Left lobe of liver (tissue), 2 donors: ENCODE measurements around the gene PTPRA. TPM values are rescaled to one million over a fixed set of nuclear protein-coding genes. Genes with fewer than 3 reads are reported as not detected.
"Not testable (repeated sequence)": the region's sequence is repeated elsewhere in the genome, so short reads cannot be mapped to it uniquely, and the experiment has no call there.

ENCODE experiments used
- ATAC-seq: fragments of 200-7000 bp; cut with Tn5 transposase; one replicate; pipeline ENCODE4 v1.9.1; 2020; ENCODE audit warnings: mild to moderate bottlenecking, moderate library complexity
- DNase-seq: peaks from one replicate; pipeline ENCODE4 v3.0.0-alpha.2; 2020; ENCODE audit warnings: low spot score
- total RNA-seq: library from RNA; stranded (reverse); gene quantifications from one replicate; pipeline ENCODE4 v1.2.1, GENCODE V29; 2021
- donor health status: DM: no; HTN: no; CAD: no; lungs with moderate emphysema.
- donor health status: DM: no; HTN: yes; CAD: no.

The PTPRA gene
- total RNA-seq, 1 donor from 2014 or later: 15.3 TPM

GRCh38 chr20:2984028-2984501, 110.8 kb downstream of the PTPRA start:
- ATAC-seq: no peak

GRCh38 chr20:2984956-2985661, 111.8 kb downstream of the PTPRA start:
- DNase-seq (no peak), ATAC-seq (no peak)

More at GRCh38 chr20:2984028-2984501, 110.8 kb downstream of the PTPRA start:
- DNase-seq: no peak

GRCh38 chr20:2986466-2986865, 113.2 kb downstream of the PTPRA start:
- no peak for DNase-seq
- peak; percentile 27 for ATAC-seq

GRCh38 chr20:2987861-2988260, 114.6 kb downstream of the PTPRA start:
- ATAC-seq (no peak), DNase-seq (no peak)

- ATAC-seq (no peak), DNase-seq (no peak)
These were observed 118.3 kb downstream of the PTPRA start for GRCh38 chr20:2991532-2991931.

- DNase-seq (no peak), ATAC-seq (no peak)
These were observed 120.0 kb downstream of the PTPRA start for GRCh38 chr20:2993250-2993649.

GRCh38 chr20:2995796-2996195, 122.5 kb downstream of the PTPRA start:
- no peak for ATAC-seq
- DNase-seq: no peak

GRCh38 chr20:2998728-2999127, 125.4 kb downstream of the PTPRA start:
- ATAC-seq: no peak
- DNase-seq: no peak

- DNase-seq: no peak
- peak; percentile 89 for ATAC-seq
These were observed 127.7 kb downstream of the PTPRA start for GRCh38 chr20:3000852-3001523.

- ATAC-seq: no peak
- no peak for DNase-seq
These were observed 130.1 kb downstream of the PTPRA start for GRCh38 chr20:3003416-3003815.

- ATAC-seq (no peak), DNase-seq (no peak)
These were observed 137.9 kb downstream of the PTPRA start for GRCh38 chr20:3010985-3011723.

GRCh38 chr20:3011752-3012151, 138.5 kb downstream of the PTPRA start:
- DNase-seq: no peak
- ATAC-seq: no peak

GRCh38 chr20:3013771-3014170, 140.5 kb downstream of the PTPRA start:
- no peak for ATAC-seq
- DNase-seq: no peak

GRCh38 chr20:3014179-3014578, 140.9 kb downstream of the PTPRA start:
- DNase-seq: no peak
- no peak for ATAC-seq

- ATAC-seq: no peak
- no peak for DNase-seq
These were observed 141.4 kb downstream of the PTPRA start for GRCh38 chr20:3014662-3015061.

- DNase-seq, ATAC-seq: not testable (repeated sequence)
These were observed 142.0 kb downstream of the PTPRA start for GRCh38 chr20:3015302-3015701.

- no peak for ATAC-seq
- no peak for DNase-seq
These were observed 148.0 kb downstream of the PTPRA start for GRCh38 chr20:3021327-3021726.

GRCh38 chr20:3021777-3022176, 148.5 kb downstream of the PTPRA start:
- ATAC-seq (no peak), DNase-seq (no peak)

- ATAC-seq, DNase-seq: not testable (repeated sequence)
These were observed 149.5 kb downstream of the PTPRA start for GRCh38 chr20:3022559-3023490.

- DNase-seq (no peak), ATAC-seq (no peak)
These were observed 154.7 kb downstream of the PTPRA start for GRCh38 chr20:3027987-3028386.
